Activated naive CD8-positive, alpha-beta T cell treated with anti-CD3 and anti-CD28 coated beads, Interleukin-2, amount 50 U/mL, for 16 hours (primary cell): Measurements from ENCODE around the gene MYO1B.

Experiments used
- DNase-seq: peaks from one replicate; pipeline ENCODE4 v3.0.0-alpha.2; 2020; ENCODE audit warnings: low read depth, low spot score

MYO1B gene

GRCh38 chr2:191297033-191297432 is 51.8 kb downstream of the MYO1B start:
- DNase-seq: no peak

- DNase-seq: no peak
Measured at GRCh38 chr2:191298306-191298705, 53.1 kb downstream of the MYO1B start.

DNA sequence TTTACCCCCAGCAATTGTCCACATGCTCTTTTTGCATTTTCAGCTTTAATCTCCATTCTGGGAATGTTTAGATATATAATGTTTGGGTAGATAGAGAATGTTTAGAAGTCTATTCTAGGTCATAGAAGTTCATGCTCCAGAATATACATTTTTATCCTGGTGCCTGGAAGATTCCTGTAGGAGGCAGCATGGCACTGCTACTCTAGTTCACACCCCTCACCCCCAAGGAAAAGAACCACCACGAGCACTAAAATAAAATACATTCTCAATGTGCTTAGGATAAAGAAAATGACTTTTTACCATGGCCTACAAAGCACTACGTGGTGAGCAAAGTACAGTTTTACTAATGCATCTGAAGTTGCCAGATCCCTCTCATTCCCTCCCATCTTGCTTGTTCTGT is 53.8 kb downstream of the MYO1B start:
- DNase-seq: no peak

- no peak for DNase-seq
Measured at GRCh38 chr2:191299866-191300265, 54.7 kb downstream of the MYO1B start.

- no peak for DNase-seq
Measured at GRCh38 chr2:191301971-191302370, 56.8 kb downstream of the MYO1B start.

- DNase-seq: no peak
Measured at GRCh38 chr2:191302459-191303139, 57.4 kb downstream of the MYO1B start.

GRCh38 chr2:191303140-191304005 is 58.2 kb downstream of the MYO1B start:
- no peak for DNase-seq

DNA sequence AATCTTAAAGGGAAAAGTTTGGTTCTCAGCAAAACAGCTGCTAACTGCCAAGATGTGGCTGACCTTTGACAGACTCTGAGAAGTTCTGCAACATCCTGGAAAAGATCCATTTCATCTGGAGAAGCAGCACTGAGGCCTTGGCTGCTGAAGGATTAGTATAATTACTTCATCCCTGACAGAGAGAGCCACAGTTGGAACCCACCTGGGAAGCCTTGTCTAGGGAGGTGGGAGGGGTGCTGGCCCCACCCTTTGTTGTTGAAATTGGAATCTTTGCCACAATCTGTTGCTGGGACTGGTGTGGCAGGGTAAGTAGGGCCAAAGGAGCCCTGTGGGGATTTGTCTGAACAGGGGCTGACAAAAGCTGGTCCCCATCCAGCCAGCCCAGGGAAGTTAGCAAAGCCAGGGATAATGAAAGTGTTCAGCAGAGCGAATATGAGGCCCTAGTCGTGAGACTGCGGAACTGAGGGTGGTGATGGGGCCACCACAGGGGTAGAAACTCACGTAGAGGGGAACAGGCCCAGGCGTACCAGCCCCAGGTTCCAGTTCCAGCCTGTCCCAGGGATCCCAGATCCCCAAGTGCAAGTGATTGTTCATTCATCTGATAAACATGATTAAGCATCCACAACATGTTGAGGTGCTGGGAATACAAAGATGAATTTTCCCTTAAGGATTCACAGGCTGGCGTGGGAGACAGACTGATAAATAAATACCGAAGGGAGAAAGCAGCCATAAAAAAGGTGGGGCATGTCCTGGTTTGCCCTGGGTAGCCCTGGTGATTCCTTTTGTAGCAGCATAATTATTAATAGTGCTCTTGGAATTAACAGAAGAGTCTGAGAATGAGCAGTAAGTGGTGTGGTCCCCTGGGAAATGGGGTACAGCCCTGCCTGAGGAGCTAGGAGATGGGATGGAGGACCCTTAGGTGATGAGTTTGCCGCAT is 60.0 kb downstream of the MYO1B start:
- no peak for DNase-seq

- no peak for DNase-seq
Measured at GRCh38 chr2:191308026-191308425, 62.8 kb downstream of the MYO1B start.

- no peak for DNase-seq
Measured at GRCh38 chr2:191311156-191311555, 66.0 kb downstream of the MYO1B start.

DNA sequence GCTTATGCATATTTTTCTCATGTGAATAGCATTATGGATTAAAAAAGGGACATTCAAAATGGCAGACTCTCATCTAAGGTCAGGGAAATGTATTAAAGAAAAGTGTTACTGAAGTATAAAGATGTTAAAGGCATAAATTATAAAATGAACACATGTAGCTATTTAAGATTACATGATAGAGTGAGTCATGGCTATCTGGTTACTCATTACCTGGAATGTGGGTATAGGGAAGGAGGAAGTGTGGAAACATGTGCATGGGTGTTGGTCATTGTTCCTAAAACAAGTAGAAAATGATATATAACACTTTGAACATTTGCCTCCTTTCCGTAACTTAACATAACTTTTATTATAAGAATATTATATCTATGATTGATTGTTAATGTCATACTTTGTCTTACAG is 66.4 kb downstream of the MYO1B start:
- no peak for DNase-seq

DNA sequence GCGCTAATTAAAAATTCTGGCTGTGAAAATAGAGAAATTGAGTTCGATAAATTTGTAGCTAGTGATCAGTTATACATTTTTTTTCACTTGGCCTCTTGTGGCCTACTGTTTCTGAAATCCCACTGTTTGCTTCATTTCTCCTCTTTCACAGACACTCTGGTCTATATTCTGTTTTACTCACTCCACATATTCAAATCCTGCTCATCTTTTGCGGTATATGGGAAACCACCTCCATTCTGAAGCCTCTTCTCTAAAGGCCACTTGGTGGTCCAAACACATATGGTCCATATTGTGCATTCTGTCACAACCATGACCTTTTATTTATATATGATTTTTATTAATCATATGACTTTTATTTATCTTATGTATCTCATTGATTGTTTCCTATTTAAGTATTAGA is 67.0 kb downstream of the MYO1B start:
- no peak for DNase-seq

- DNase-seq: no peak
Measured at GRCh38 chr2:191312662-191313061, 67.5 kb downstream of the MYO1B start.

- no peak for DNase-seq
Measured at GRCh38 chr2:191314697-191315364, 69.6 kb downstream of the MYO1B start.

- DNase-seq: no peak
Measured at GRCh38 chr2:191315365-191315752, 70.2 kb downstream of the MYO1B start.

- no peak for DNase-seq
Measured at GRCh38 chr2:191316246-191316994, 71.2 kb downstream of the MYO1B start.

DNA sequence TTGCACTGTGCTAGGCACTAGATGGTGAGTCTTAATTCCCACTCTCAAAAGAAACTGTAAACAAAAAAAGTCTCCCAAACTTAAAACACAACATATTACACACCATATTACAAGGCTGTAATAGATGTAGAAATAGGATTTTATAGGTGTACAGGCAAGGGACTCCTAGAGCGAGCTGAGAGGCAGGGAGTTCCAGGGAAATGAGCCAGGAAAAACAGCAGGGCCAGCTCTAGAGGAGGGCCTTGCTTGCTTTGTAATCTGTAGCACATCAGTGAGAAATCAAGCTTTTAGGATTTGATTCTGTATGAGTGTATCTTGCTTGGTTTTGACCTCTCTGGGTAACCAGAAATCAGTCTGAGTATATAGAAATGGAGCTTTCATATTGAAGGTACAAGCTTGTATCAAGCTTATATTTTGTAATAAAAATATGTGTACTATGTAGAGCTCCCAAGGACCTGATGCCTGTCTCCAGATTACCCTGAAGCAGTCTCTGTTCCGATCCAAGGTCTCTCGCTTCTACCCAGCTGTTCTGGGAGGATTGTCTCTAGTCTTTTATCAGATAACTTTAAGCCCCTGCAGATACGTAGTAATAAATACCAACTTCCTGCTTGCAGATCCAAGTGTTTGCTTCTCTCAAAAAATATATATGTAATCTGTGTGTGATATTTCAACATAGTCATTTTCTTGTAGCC is 73.0 kb downstream of the MYO1B start:
- DNase-seq: no peak

DNA sequence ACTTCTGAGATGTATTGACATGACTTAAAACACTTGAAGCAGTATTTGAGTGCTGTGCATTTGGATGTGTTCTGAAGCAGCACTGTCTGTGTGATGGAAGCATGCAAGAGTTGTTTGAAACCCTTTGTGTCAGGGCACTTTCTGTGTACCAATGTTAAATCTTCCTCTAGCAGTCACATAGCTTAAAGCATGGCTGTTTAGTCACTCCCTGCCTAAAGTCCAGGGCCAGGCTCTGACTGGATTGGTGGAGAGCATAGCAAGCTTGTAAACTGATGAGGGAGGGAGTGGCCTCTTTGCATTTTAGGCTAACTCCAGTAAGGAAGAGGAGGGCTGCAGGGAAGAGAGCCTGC is 73.5 kb downstream of the MYO1B start:
- no peak for DNase-seq

DNA sequence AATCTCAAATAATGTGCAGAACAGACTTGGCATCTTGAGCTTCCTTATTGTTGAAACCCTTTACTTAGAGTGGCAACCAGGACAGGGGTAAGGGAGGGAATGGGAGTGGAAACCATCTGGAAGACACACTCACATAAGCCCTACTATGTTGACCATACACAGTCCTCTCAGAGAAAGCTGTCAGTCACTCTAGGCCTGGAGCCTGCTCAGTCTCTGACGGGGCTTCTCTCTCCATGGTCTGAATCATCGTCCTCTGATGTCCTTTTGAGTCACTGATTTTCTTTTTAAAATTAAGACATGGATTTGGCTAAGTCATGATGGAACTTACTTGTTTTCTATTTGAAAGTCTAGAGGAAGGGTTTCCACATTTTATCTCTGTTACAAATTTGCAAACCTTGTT is 74.0 kb downstream of the MYO1B start:
- DNase-seq: no peak

DNA sequence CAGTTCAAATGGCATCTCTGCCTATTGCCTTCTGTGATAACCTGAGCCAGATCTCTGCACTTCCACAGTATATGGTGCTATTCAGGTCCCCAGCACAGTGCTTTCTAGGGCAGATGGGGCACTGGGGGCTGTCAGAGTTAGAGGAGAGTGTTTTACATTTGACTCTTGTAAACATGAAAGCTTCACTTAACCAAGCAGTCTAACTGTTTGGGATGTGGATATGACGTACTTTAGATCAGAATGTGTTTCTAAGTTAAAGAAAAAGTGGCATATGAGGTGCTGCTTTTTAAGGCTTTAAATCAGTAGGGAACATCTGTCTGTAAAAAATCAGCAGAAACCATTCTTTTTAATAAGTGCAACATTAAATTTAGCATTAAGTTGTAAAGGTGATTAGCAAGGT is 75.7 kb downstream of the MYO1B start:
- DNase-seq: no peak
